ENCODE results near the gene UAP1L1. TPM values are rescaled to one million over a fixed set of nuclear protein-coding genes. Genes with fewer than 3 reads are reported as not detected.

Gene UAP1L1
- total and polyA plus RNA-seq, 4 donors, result 3.5 to 8.1 (median 5.3) TPM

DNA sequence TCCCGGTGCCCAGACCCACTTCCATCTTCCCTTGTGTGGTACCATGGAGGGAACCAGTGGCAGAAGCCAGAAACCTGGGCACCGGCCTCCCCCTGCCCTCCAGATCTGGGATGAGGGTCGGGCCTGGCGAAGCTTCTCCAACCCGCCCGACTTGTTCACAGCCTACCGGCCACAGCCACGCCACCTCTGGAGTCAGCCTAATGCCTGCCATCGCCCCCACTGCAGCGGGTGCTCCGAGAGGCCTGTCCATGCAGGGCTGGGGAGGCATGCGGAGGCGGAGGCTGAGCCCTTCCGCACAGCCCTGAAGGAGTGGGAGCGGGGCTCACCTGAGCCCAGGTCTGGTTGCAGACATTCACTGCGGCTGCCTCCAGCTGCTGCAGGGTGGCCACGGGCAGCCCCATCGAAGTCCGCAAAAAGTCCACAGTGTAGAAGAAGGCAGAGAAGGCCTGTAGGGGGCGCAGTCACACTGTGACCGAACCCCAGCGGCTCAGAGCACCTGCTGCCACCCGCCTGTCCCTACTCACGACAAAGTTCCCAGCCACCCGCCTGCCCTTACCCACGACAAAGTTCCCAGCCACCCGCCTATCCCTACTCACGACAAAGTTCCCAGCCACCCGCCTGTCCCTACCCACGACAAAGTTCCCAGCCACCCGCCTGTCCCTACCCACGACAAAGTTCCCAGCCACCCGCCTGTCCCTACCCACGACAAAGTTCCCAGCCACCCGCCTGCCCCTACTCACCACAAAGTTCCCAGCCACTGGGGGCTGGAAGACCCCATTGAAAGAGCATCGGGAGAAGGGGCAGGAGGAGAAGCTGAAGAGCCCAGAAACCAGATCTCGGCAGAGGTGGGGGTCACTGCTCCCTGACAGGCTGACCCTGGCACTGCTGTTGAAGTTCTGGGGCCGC, 27.5 kb upstream of the UAP1L1 start:
- H3K9me3 ChIP-seq (ENCODE audit: control insufficient read depth, insufficient read depth, low read length), result no peaks in the 10 kb centered on the region
- H3K27ac ChIP-seq (ENCODE audit: low read depth, low read length), result no peak overlapping the region
- no peak overlapping the region for H3K4me3 ChIP-seq (ENCODE audit: low read depth, low read length)
- peak in 2 of 6 donors; percentile 59 to 71 for DNase-seq (ENCODE audit: low read depth in 4 of 6, low spot score in 6 of 6)
- WGBS (ENCODE audit: insufficient coverage), result 47% methylated on average over 38 of the region's 38 CpGs
- H3K4me1 ChIP-seq (ENCODE audit: control insufficient read depth, insufficient read depth, low read length), result peaks cover 71% of the 10 kb centered on the region
- peaks cover 35% of the 10 kb centered on the region for H3K36me3 ChIP-seq (ENCODE audit: control insufficient read depth, insufficient read depth, low read length)
- H3K27me3 ChIP-seq (ENCODE audit: control insufficient read depth, insufficient read depth, low read length), result peaks cover 47% of the 10 kb centered on the region

DNA sequence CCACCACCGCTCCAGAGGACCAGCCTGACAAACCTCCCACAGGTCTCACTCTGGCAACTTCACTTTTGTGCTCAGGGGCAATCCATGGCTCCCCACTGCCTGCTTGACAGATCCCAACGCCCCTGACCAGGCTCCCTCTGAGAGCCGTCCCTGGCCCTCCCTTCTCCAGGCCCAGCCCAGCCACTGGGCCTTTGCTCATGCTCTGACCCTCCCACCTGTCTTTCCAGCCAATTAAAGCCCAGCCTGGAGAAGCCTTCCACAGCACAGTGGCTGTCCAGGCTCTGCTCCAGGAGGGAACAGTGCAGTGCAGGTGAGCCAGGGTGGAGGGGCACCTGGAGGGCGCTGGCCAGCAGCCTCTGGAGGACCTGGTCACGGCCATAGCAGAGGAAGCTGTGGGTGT, 26.7 kb upstream of the UAP1L1 start:
- no peaks in the 10 kb centered on the region for H3K9me3 ChIP-seq (ENCODE audit: control insufficient read depth, insufficient read depth, low read length)
- peaks cover 35% of the 10 kb centered on the region for H3K36me3 ChIP-seq (ENCODE audit: control insufficient read depth, insufficient read depth, low read length)
- peaks cover 55% of the 10 kb centered on the region for H3K27me3 ChIP-seq (ENCODE audit: control insufficient read depth, insufficient read depth, low read length)
- WGBS (ENCODE audit: insufficient coverage), result 61% methylated on average over 5 of the region's 5 CpGs
- no peak for DNase-seq (ENCODE audit: low read depth in 4 of 6, low spot score in 6 of 6)
- H3K4me3 ChIP-seq (ENCODE audit: low read depth, low read length), result no peak overlapping the region
- no peak overlapping the region for H3K27ac ChIP-seq (ENCODE audit: low read depth, low read length)
- peaks cover 71% of the 10 kb centered on the region for H3K4me1 ChIP-seq (ENCODE audit: control insufficient read depth, insufficient read depth, low read length)

DNA sequence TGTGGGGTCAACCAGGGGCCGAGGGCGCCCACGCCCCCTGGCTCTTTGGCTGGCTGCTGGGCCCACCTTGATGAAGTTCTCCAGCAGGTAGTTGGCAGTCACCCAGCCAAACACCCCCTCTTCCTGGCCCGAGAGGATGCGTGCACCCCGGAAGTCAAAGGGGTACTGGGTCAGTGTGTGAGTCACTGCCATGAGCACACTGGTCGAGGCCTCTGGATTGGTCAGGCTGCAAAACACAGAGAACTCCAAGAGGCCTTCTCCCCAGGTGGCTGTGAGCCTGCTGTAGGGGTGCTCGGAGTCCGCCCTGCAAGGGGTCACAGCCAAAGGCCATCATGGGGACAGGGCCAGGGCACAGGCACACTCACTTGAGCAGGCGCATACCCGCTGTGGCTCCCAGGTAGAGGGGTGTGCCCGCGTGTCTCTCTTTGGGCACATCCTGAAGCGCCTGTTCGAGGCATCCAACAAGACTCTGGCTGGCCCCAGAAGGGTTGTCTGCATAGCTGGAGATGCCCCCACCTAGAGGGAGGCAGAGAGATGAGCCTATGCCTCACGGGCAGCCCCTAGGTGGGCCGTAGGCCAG, 26.1 kb upstream of the UAP1L1 start:
- Histone ChIP-seq H3K4me3 (ENCODE audit: low read depth, low read length) (no peak overlapping the region), H3K4me1 (ENCODE audit: control insufficient read depth, insufficient read depth, low read length) (peaks cover 76% of the 10 kb centered on the region), H3K27me3 (ENCODE audit: control insufficient read depth, insufficient read depth, low read length) (peaks cover 56% of the 10 kb centered on the region), H3K27ac (ENCODE audit: low read depth, low read length) (no peak overlapping the region), H3K9me3 (ENCODE audit: control insufficient read depth, insufficient read depth, low read length) (no peaks in the 10 kb centered on the region), H3K36me3 (ENCODE audit: control insufficient read depth, insufficient read depth, low read length) (peaks cover 35% of the 10 kb centered on the region)
- no peak for DNase-seq (ENCODE audit: low read depth in 4 of 6, low spot score in 6 of 6)
- WGBS (ENCODE audit: insufficient coverage), result 90% methylated on average over 17 of the region's 17 CpGs

DNA sequence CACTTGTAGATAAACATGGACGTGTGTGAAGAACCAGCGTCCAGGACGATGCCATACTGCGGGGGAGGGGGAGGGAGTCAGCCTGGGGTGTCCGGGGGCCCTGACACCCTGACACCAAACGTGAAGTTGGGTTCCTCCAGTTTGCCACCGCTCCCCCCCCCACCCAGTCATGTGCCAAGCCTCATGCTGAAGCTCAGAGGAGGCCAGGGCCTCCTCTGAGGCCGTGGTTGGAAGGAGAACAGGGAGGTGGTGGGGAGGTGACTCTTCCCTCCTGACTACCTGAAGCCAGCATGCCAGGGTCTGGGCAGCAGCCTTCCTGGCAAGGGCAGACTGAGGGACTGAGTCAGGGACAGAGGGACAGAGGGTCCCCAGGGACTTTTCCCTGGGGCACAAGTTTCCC, 25.0 kb upstream of the UAP1L1 start:
- 67% methylated on average over 1 of the region's 8 CpGs for WGBS (ENCODE audit: insufficient coverage)
- Histone ChIP-seq H3K36me3 (ENCODE audit: control insufficient read depth, insufficient read depth, low read length) (peaks cover 35% of the 10 kb centered on the region), H3K4me1 (ENCODE audit: control insufficient read depth, insufficient read depth, low read length) (peaks cover 76% of the 10 kb centered on the region), H3K9me3 (ENCODE audit: control insufficient read depth, insufficient read depth, low read length) (no peaks in the 10 kb centered on the region), H3K27ac (ENCODE audit: low read depth, low read length) (no peak overlapping the region), H3K27me3 (ENCODE audit: control insufficient read depth, insufficient read depth, low read length) (peaks cover 56% of the 10 kb centered on the region), H3K4me3 (ENCODE audit: low read depth, low read length) (no peak overlapping the region)
- no peak for DNase-seq (ENCODE audit: low read depth in 4 of 6, low spot score in 6 of 6)

DNA sequence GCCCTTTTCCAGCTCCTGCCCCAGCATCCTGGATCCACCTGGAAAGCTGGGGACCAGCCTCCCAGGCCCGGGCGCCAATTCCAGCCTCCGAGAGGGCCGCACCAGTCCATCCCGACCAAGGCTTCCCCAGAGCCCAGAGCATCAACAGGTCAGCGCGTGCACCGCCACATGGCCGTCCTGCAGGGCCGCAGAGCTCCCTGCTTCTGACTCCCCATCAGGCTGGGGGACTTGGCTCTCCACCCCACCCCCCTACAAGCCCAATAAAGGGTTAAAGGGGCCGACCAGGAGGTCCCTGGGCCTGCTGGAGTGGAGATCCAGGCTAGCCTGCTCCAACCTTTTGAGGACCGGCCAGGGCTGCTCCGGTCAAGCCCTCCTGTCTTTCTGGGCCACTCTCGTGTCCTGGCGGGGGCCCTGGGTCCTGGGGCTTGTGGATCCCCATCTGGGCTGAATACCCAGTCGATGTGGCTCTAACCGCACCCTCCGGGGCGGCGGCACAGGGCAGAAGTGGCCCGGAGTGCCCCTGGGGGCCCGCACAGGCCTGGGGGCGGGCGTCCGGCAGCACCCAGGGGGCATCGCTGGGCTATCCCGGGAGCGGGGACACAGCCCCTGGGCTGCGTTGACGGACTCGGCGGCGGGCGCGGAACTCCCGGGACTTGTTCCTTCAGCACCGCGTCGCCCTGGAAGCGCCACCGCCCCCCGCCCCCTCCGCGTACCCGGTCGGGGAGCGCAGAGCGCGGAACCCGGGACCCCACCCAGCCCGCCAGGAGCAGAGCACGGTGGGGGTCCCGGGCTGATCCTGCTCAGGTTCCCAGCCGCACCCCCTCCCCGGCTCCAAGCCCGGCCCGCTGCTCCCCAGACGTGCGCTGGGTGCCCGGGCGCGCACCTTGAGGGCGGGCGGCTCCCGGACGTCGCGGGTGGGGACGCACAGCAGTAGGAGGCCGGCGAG, 24.0 kb upstream of the UAP1L1 start:
- Histone ChIP-seq H3K36me3 (ENCODE audit: control insufficient read depth, insufficient read depth, low read length) (peaks cover 29% of the 10 kb centered on the region), H3K9me3 (ENCODE audit: control insufficient read depth, insufficient read depth, low read length) (no peaks in the 10 kb centered on the region), H3K4me1 (ENCODE audit: control insufficient read depth, insufficient read depth, low read length) (peaks cover 76% of the 10 kb centered on the region), H3K4me3 (ENCODE audit: low read depth, low read length) (peak overlapping the region; percentile 28), H3K27ac (ENCODE audit: low read depth, low read length) (no peak overlapping the region), H3K27me3 (ENCODE audit: control insufficient read depth, insufficient read depth, low read length) (peaks cover 46% of the 10 kb centered on the region)
- 11% methylated on average over 69 of the region's 71 CpGs for WGBS (ENCODE audit: insufficient coverage)
- DNase-seq (ENCODE audit: low read depth in 4 of 6, low spot score in 6 of 6), result no peak

DNA sequence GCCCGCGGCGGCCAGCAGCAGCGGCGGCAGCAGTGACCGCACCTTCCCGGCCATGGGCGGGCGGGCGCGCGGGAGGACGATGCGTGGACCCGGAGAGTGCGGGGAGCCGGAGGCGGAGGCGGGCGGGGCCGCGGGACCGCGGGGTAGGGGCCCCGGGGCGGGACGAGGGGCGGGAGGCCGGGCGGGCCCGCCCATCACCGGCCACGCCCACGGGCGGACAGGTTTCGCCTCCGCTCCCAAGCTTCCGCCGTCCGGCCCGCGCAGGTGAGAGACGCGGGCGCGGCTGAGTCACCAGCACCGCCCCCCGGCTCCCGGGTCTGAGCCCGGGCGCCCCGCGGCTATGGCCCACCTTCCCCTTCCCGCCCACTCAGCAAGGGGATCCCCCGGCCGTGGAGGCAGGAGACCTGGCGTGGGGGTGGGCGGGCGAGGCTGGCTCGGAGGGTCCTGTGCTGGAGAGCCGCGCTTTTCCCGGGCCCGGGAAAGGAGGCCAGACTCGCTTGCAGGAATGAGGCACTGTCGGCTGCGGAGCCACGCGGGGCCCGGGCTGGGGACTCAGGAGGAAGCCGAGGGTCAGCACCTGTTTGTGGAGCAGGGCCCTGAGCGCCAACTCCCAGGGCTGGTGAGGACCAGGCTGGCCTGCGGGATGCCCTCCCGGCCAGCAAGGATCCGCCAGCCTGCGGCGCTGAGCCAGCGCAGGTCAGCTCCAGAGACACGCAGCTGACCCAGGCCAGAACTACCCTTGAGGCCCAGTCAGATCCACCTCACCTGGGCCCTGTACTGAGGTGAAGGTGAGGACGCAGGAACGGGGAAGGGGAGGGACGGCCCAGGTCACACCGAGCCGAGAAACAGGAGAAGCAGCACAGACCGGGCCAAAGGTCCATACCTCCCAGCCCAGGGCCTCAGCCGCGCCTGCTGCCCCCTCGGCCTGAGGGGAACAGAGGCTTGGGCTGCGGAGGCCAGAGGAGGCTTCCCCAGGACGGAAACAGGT, 23.1 kb upstream of the UAP1L1 start, which contains the start of gene ENTPD2:
TSS of gene ENTPD2 (minus strand) at position 118 of the 988 bp plus-strand sequence. CDS start at position 54, 64 bp downstream.
- no peak for DNase-seq (ENCODE audit: low read depth in 4 of 6, low spot score in 6 of 6)
- 15% methylated on average over 88 of the region's 90 CpGs for WGBS (ENCODE audit: insufficient coverage)
- H3K27me3 ChIP-seq (ENCODE audit: control insufficient read depth, insufficient read depth, low read length), result peaks cover 41% of the 10 kb centered on the region
- H3K4me3 ChIP-seq (ENCODE audit: low read depth, low read length), result peak within 1 kb of the TSS; percentile 28
- peaks cover 26% of the 10 kb centered on the region for H3K36me3 ChIP-seq (ENCODE audit: control insufficient read depth, insufficient read depth, low read length)
- H3K27ac ChIP-seq (ENCODE audit: low read depth, low read length), result peak within 1 kb of the TSS; percentile 94
- H3K9me3 ChIP-seq (ENCODE audit: control insufficient read depth, insufficient read depth, low read length), result no peaks in the 10 kb centered on the region
- peaks cover 68% of the 10 kb centered on the region for H3K4me1 ChIP-seq (ENCODE audit: control insufficient read depth, insufficient read depth, low read length)

DNA sequence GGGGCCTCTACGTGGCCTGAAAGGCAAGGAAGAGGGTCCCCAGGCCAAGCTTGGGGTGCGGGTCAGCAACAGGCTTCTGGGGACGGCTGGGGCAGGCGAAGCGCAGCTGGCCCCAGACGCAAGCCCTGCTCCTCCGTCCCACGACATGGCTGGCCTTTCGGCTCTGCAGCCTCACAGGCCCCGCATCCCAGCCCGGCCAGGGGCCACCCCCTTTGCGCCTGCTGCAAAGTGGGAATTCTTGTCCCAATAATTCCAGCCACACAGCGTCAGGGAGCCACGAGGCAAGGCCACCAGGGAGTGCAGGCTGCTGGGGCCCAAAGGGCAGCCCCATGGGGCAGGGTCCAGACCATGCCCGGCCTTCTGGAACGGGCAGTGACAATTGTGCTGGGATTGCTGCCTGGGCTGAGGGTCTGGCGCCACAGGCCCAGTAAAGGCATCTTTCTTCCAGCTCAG, 22.4 kb upstream of the UAP1L1 start:
- 48% methylated on average over 17 of the region's 17 CpGs for WGBS (ENCODE audit: insufficient coverage)
- Histone ChIP-seq H3K4me3 (ENCODE audit: low read depth, low read length) (no peak overlapping the region), H3K27ac (ENCODE audit: low read depth, low read length) (peak overlapping the region; percentile 94), H3K4me1 (ENCODE audit: control insufficient read depth, insufficient read depth, low read length) (peaks cover 61% of the 10 kb centered on the region), H3K27me3 (ENCODE audit: control insufficient read depth, insufficient read depth, low read length) (peaks cover 34% of the 10 kb centered on the region), H3K9me3 (ENCODE audit: control insufficient read depth, insufficient read depth, low read length) (no peaks in the 10 kb centered on the region), H3K36me3 (ENCODE audit: control insufficient read depth, insufficient read depth, low read length) (peaks cover 25% of the 10 kb centered on the region)
- DNase-seq (ENCODE audit: low read depth in 4 of 6, low spot score in 6 of 6), result no peak

DNA sequence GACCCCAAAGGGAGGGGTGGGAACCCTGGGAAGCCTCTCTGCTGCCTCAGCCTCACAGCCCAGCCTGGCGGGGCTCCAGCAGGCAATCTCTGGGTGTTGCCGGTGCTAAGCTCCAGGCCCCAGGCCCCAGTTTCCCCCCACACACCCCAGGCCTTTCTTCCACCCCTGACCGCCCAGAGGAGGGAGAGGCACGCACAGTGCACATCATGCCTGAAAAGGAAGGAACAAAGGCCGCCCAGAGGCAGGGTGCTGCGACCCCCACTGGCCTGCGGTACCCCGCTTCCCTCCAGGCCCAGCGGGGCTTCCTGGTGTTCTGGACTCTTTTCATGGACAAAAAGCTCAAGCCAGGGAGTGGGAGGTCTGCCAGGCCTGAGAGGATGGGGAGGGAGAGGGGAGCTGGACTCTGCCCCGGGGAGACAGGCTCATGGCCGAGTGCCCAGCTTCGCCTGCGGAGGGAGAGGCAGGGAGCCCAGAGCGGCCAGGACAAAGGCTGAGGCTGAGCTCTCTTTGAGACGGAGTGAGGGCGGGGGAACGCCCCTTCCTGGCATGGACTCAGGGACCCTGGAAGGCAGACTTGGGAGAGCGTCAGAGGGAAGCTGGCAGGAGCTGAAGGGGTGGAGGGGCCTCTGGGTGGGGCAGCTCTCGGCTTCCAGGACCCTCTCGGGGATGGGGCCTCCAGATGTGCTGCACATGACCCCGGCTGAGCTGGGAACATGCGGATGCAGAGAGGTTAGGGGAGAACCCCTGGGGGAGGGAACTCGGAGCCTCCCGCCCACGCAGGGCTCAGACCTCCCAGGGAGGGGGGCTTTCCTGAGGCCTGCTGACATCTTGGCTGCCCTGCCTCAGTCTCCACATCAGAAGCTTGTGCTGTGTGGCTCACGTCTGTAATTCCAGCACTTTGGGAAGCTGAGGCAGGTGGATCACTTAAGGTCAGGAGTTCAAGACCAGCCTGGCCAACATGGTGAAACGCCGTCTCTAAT, 21.6 kb upstream of the UAP1L1 start:
- H3K27me3 ChIP-seq (ENCODE audit: control insufficient read depth, insufficient read depth, low read length), result peaks cover 34% of the 10 kb centered on the region
- WGBS (ENCODE audit: insufficient coverage), result 27% methylated on average over 24 of the region's 28 CpGs
- peak; percentile 78 to 98 (median 88) for DNase-seq (ENCODE audit: low read depth in 4 of 6, low spot score in 6 of 6)
- H3K4me3 ChIP-seq (ENCODE audit: low read depth, low read length), result no peak overlapping the region
- H3K27ac ChIP-seq (ENCODE audit: low read depth, low read length), result peak overlapping the region; percentile 94
- H3K36me3 ChIP-seq (ENCODE audit: control insufficient read depth, insufficient read depth, low read length), result peaks cover 21% of the 10 kb centered on the region
- H3K9me3 ChIP-seq (ENCODE audit: control insufficient read depth, insufficient read depth, low read length), result no peaks in the 10 kb centered on the region
- peaks cover 55% of the 10 kb centered on the region for H3K4me1 ChIP-seq (ENCODE audit: control insufficient read depth, insufficient read depth, low read length)

Measured in spinal cord (tissue), 10 donors.